GM19035 (cell line): ENCODE data around the gene TMA7.
"Not testable (repeated sequence)": the region's sequence is repeated elsewhere in the genome, so short reads cannot be mapped to it uniquely, and the experiment has no call there.

Source experiments
- ATAC-seq: cut with Tn5 transposase; IDR thresholded peaks from one replicate; pipeline ENCODE4 v1.9.1; 2021; ENCODE audit not compliant: unreplicated experiment

The TMA7 gene

GRCh38 chr3:48435223-48435595 lies 4.8 kb upstream of the TMA7 start:
- no peak for ATAC-seq

GRCh38 chr3:48435774-48436476 lies 4.1 kb upstream of the TMA7 start:
- ATAC-seq = peak; percentile 38

- ATAC-seq = no peak
Observed at GRCh38 chr3:48436477-48436787, 3.6 kb upstream of the TMA7 start.

DNA sequence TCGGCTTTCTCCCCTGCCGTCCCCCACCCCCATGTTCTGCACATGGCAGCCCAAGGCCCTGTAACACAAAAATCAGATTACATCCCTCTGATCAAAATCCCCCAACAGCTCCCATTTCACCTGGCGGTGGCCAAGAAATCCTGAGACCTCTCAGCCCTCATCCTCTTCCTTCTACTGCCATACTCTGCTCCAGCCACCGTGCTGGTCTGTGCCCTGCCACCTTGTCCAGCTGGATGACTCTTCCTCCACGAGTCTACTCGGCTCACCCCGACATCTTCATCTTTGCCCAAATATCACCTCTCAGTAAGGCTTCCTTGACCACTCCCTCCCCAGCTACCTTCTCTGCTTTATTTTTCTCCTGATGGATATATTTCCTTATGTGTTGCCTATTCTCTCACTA lies 3.2 kb upstream of the TMA7 start:
- no peak for ATAC-seq

DNA sequence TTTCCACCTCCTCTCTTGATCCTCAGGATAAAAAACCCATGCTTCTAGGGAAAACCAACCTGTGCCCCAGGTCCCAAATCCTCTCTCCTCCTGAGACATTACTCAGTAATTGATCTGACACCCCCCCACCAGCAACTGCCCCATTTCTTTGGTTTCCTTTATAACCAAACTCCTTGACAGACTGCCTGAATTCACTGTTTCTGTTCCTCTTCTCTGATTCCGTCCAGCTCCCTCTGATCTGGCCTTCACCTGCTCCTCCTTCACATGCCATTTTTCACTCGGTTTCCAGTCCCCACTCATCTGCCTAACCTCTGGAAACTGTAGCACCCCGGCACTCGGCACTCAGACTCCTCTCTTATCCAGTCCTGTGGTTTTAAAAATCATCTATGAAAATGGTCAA lies 2.2 kb upstream of the TMA7 start:
- no peak for ATAC-seq

DNA sequence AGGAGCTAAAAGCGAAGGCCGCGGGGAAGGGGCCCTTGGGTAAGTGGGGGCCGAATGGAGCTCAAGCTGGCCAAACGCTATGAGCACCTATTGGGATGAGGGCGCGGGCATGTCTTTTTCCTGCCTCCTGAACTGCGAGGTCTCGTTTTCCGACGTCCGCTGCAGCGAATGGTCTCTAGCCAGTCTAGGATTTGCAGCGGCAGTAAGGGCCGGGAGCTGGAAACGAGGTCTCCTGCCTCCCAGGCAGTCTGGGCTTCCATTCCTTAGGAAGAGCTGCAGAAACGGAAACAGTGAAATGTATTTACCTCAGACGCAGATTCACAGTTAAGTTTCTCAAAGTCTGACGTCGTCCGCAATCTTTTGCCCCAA lies 517 bp downstream of the TMA7 start:
- no peak for ATAC-seq

- ATAC-seq = no peak
Observed at GRCh38 chr3:48441940-48442339, 1.9 kb downstream of the TMA7 start.

DNA sequence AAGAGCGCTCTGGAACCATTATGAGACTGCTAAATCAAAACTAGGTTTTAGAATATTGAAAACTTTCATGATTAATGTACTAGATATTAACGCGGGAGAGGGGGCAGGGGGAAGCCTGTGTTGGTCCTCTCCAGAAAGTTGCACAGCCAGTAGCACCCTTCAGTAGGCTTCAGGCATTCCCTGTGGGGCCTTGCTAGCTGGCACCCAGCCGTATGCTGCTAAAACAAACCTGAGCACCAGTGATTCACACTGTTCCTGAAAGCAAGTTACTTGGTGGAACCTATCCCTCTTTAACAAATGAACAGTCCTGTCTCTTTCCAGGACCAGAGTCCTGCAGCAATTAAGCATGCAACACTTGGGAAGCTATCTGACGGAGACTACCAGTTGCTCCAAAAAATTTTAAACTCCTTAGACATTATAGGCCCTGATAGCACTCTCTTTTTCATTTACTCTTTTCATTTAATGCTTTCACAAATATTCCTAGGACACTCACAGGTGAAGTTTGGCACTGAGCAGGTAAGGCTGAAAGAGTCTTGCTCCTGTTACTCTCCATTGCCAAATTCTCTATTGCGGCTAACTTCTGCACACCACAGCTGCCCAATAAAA lies 5.3 kb downstream of the TMA7 start:
- ATAC-seq = no peak

- ATAC-seq = no peak
Observed at GRCh38 chr3:48446043-48446424, 6.0 kb downstream of the TMA7 start.

- ATAC-seq = peak; percentile 86
Observed at GRCh38 chr3:48446425-48447193, 6.6 kb downstream of the TMA7 start, which contains the start of gene ATRIP. ATRIP (plus strand) TSS chr3:48446737; CDS start chr3:48446846, 109 bp downstream.

DNA sequence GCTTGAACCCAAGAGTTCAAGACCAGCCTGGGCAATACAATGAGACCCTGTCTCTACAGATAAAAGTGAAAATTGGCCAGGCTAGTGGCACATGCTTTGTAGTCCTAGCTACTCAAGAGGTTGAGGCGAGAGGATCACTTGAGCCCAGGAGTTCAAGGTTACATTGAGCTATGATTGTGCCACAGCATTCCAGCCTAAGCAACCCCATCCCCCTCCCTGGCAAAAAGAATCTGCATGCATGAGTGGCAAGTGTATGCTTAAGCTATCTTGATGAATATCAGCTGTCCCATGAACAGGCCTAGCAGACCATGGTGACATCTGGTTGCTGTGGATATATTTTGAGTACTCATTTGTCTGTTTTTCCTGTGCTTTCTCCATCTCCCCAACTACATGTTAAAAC lies 11.2 kb downstream of the TMA7 start:
- ATAC-seq = no peak

DNA sequence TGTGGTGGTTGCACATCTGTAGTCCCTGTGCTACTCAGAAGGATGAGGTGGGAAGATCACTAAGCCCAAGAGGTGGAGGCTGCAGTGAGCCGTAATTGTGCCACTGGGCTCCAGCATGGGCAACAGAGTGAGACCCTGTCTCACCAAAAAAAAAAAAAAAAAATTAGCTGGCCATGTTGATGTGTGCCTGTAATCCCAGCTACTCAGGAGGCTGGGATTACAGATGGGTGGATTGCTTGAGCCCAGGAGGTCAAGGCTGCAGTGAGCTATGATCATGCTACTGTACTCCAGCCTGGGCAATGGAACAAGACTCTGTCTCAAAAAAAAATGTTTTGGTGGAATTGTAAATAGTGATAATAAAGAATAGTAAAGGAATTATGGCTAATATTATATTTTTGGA lies 16.4 kb downstream of the TMA7 start:
- ATAC-seq = no peak

DNA sequence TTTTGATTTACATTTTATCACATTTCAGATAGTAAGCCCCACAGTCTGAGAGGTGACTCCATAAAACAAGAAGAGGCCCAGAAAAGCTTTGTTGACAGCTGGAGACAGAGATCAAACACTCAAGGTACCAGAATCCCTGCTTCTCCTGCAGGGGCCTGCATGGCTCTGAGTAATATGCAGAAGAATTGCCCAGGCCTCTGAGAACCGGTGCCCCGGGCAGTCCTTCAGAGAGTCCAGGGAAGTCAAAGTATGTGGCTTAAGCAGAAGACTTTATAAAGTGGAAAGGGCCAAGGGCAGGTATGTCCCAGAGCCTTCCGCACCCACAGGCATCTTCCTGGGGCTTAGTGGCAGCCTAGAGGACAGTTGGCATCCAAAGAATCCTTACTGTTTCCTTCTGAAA lies 19.3 kb downstream of the TMA7 start:
- no peak for ATAC-seq

DNA sequence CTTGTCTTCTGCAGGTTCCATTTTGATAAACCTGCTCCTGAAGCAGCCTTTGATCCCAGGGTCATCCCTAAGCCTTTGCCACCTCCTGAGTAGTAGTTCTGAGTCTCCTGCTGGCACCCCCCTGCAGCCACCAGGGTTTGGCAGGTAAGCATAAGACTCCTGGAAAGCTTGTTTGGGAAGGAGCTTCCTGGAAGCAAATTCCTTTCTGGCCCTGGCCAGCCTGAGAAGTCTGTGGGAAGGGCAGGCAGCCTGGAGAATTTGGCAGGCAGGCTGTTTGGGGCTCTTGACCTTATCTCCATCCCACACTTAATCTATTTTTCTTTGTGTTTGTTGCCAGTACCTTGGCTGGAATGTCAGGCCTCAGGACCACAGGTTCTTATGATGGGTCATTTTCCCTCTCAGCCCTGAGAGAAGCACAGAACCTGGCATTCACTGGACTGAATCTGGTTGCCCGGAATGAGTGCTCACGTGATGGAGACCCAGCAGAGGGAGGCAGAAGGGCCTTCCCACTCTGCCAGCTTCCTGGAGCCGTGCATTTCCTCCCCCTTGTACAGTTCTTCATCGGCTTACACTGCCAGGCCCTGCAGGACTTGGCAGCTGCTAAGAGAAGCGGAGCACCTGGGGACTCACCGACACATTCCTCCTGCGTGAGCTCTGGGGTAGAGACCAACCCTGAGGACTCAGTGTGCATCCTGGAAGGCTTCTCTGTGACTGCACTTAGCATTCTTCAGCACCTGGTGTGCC lies 19.9 kb downstream of the TMA7 start:
- ATAC-seq = no peak

- no peak for ATAC-seq
Observed at GRCh38 chr3:48460517-48460902, 20.5 kb downstream of the TMA7 start.

GRCh38 chr3:48461767-48462166 lies 21.7 kb downstream of the TMA7 start:
- not testable (repeated sequence) for ATAC-seq

GRCh38 chr3:48463703-48464102 lies 23.6 kb downstream of the TMA7 start:
- no peak for ATAC-seq

GRCh38 chr3:48464713-48465221 lies 24.7 kb downstream of the TMA7 start:
- no peak for ATAC-seq

GRCh38 chr3:48465237-48465530 lies 25.1 kb downstream of the TMA7 start:
- no peak for ATAC-seq

DNA sequence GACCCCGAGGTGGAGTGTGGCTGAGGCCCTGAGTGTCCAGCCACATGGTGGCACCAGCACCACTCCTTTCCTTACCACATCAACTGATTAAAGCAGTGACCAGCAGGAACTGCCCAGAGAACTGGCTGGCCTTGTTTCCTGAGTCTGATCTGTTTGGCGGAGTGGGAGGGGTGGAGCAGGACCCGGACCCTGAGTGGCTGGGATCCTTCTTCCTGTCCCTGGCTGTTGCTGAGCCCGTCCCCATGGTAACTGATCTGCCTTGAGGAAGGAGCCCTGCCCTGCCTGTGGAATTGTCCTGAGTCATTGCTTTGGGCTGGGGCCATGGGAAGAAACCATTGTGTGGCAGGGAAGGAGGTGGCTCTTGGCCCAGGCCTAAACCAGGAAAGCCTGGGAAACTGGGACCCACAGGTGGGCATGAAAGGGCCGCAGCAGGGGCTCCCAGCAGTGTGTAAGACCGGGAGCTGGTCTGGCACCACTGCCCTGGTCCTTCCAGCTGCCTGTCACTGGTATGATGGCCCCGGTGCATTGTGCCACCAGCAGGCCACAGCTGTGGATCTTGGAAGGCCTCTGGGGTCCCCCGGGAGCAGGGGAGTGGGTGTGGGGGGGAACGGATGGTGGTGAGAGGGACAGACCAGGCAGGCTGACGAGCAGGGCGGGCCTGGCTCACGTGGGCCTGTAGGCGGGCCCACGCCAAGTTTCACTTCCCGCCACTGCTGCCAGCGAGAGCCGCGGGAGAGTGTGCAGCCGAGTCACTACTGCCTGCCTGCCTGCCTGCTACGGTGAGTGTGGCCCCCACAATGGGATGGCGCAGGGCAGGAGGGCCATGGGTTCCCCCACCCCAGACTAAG lies 25.7 kb downstream of the TMA7 start:
- peak; percentile 85 for ATAC-seq
